Forelimb muscle (tissue), 1 donor: ENCODE data around the gene CCDC180. TPM values are rescaled to one million over a fixed set of nuclear protein-coding genes. Genes with fewer than 3 reads are reported as not detected.
"Not testable (repeated sequence)": the region's sequence is repeated elsewhere in the genome, so short reads cannot be mapped to it uniquely, and the experiment has no call there.

Source experiments
- DNase-seq: peaks from one replicate; pipeline ENCODE4 v3.0.0-alpha.2; 2013; ENCODE audit warnings: low read depth
- polyA plus RNA-seq: library from polyadenylated mRNA; unstranded; fragments of 120-200 nt; gene quantifications from one replicate; pipeline ENCODE4 v1.2.1, GENCODE V29; 2013; ENCODE audit not compliant: insufficient read length

The CCDC180 gene
- polyA plus RNA-seq = 8.8 TPM

- DNase-seq = no peak
These were observed at the start of gene CCDC180 for GRCh38 chr9:97307500-97308163. TSS of gene CCDC180 (plus strand) at chr9:97307659. CDS start at chr9:97308064, 405 bp downstream.

- not testable (repeated sequence) for DNase-seq
These were observed 47.5 kb upstream of the CCDC180 start for GRCh38 chr9:97259834-97260514.

GRCh38 chr9:97271292-97271691, 36.2 kb upstream of the CCDC180 start:
- no peak for DNase-seq

- DNase-seq = no peak
These were observed 35.4 kb upstream of the CCDC180 start for GRCh38 chr9:97272072-97272471.

GRCh38 chr9:97276310-97276852, 31.1 kb upstream of the CCDC180 start:
- no peak for DNase-seq

GRCh38 chr9:97277953-97278352, 29.5 kb upstream of the CCDC180 start:
- DNase-seq = no peak

GRCh38 chr9:97280755-97281330, 26.6 kb upstream of the CCDC180 start:
- DNase-seq = no peak

GRCh38 chr9:97283768-97284167, 23.7 kb upstream of the CCDC180 start:
- no peak for DNase-seq

GRCh38 chr9:97284798-97285197, 22.7 kb upstream of the CCDC180 start:
- no peak for DNase-seq

- DNase-seq = no peak
These were observed 15.3 kb upstream of the CCDC180 start for GRCh38 chr9:97292200-97292599.

- peak; percentile 68 for DNase-seq
These were observed 14.2 kb upstream of the CCDC180 start for GRCh38 chr9:97293207-97293721.

- DNase-seq = no peak
These were observed 13.6 kb upstream of the CCDC180 start for GRCh38 chr9:97293818-97294217.

GRCh38 chr9:97297889-97298288, 9.6 kb upstream of the CCDC180 start:
- no peak for DNase-seq

- DNase-seq = no peak
These were observed 7.5 kb upstream of the CCDC180 start for GRCh38 chr9:97299809-97300414.

- DNase-seq = no peak
These were observed 6.9 kb upstream of the CCDC180 start for GRCh38 chr9:97300586-97300985.

GRCh38 chr9:97301974-97302373, 5.5 kb upstream of the CCDC180 start:
- DNase-seq = no peak

- no peak for DNase-seq
These were observed 2.9 kb upstream of the CCDC180 start for GRCh38 chr9:97304586-97304985.

GRCh38 chr9:97305501-97306298, 1.8 kb upstream of the CCDC180 start:
- DNase-seq = no peak

GRCh38 chr9:97307091-97307490, 368 bp upstream of the CCDC180 start:
- peak; percentile 57 for DNase-seq

GRCh38 chr9:97309260-97309659, 1.8 kb downstream of the CCDC180 start:
- DNase-seq = no peak

GRCh38 chr9:97310023-97310422, 2.6 kb downstream of the CCDC180 start:
- no peak for DNase-seq
